AG04450 (cell line): Measurements from ENCODE around the gene DACH2. TPM values are rescaled to one million over a fixed set of nuclear protein-coding genes. Genes with fewer than 3 reads are reported as not detected.

Experiments
- CTCF ChIA-PET: fragments of 300-600, 350-600 bp; formaldehyde crosslinking; extraction: SDS; loops from one replicate; lab custom pipeline; 2022; ENCODE audit warnings: antibody characterized with exemption, inconsistent platforms; lab: Charles Lee
- POLR2A ChIA-PET: fragments of 350-600 bp; formaldehyde crosslinking; extraction: SDS; loops from one replicate; lab custom pipeline; 2021; ENCODE audit warnings: antibody characterized with exemption, inconsistent platforms; lab: Yijun Ruan, JAX
- DNase-seq: peaks from one replicate; pipeline ENCODE4 v3.0.0-alpha.2; 2011; ENCODE audit warnings: low read depth, low spot score
- H3K27ac ChIP-seq: one replicate; pipeline ENCODE4 v1.5.1; 2012; ENCODE audit warnings: low read depth, low read length, control low read depth
- H3K27me3 ChIP-seq: one replicate; pipeline ENCODE4 v1.6.0; 2012; ENCODE audit warnings: low read length; ENCODE audit not compliant: control insufficient read depth, insufficient read depth
- H3K4me3 ChIP-seq: 2 replicates; pipeline ENCODE4 v1.5.1; 2011; ENCODE audit warnings: mild to moderate bottlenecking, low read depth, low read length, control low read depth
- H3K9me3 ChIP-seq: 2 replicates; pipeline ENCODE4 v1.5.1; 2012; ENCODE audit warnings: low read length; ENCODE audit not compliant: control insufficient read depth, insufficient read depth
- CTCF ChIP-seq: IDR thresholded peaks from 2 replicates; pipeline ENCODE4 v1.5.1; 2011; ENCODE audit warnings: low read depth, low read length, control low read depth, inconsistent platforms
- polyA plus RNA-seq: library from polyadenylated mRNA; depleted of rRNA; stranded (reverse); fragments of >200 nt; gene quantifications from 2 replicates; pipeline ENCODE4 v1.2.3, GENCODE V29; 2011

DACH2 gene
- polyA plus RNA-seq, 1 experiment = 0.61 TPM

DNA sequence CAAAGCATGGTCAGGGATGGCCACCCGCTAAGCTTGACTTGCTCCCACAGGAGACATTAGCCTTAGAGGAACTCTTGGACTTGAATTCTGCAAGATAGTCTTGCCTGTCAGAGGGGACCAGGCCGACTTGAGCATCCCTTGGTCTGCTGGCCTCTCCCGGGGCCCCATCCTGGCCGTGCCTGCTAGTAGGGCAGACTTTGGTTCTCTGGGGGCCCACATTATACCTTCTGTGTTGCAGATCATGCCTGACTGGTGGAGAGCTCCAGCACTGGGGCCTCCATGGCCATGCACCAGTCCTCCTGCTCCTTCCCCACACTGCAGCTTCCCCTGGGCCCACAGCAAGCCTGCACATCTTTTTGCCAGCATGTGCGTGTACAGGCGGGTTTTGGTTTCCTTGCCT lies 46.5 kb downstream of the DACH2 start:
- no peak overlapping the region for H3K4me3 ChIP-seq
- POLR2A ChIA-PET = no interaction called here
- no peak for TF ChIP-seq CTCF
- CTCF ChIA-PET = no interaction called here
- no peaks in the 10 kb centered on the region for H3K9me3 ChIP-seq
- H3K27me3 ChIP-seq = no peaks in the 10 kb centered on the region
- H3K27ac ChIP-seq = no peak overlapping the region
- DNase-seq = no peak

DNA sequence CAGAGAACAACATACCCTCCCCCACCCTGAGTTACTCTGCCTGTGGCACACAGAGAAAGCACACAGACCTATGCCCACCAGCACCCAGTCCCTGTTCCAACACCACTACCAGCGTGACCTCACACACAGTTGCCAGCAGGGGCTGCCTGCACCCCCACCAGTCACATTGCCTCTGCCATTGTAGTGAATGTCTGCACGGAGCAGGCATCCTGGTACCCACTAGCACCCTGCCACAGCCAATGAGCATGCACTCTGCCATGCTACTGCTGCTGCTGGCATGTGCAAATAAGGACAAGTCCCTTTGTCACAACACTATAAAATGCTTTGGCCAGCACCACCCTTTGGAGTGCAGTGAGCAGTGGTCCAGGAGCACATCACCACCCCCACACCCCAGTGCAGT lies 47.1 kb downstream of the DACH2 start:
- H3K27ac ChIP-seq = no peak overlapping the region
- ChIA-PET POLR2A (no interaction called here), CTCF (no interaction called here)
- DNase-seq = no peak
- H3K4me3 ChIP-seq = no peak overlapping the region
- TF ChIP-seq CTCF = no peak
- no peaks in the 10 kb centered on the region for H3K27me3 ChIP-seq
- H3K9me3 ChIP-seq = no peaks in the 10 kb centered on the region

DNA sequence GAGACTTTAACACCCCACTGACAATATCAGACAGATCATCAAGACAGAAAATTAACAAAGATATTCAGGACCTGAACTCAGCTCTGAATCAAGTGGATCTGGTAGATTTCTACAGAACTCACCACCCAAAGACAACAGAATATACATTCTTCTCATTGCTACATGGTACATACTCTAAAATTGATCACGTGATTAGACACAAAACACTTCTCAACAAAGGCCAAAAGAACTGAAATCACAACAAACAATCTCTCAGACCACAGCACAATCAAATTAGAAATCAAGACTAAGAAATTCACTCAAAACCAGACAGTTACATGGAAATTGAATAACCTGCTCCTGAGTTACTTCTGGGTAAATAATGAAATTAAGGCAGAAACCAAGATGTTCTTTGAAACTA lies 49.6 kb downstream of the DACH2 start:
- no peak for TF ChIP-seq CTCF
- ChIA-PET CTCF (no interaction called here), POLR2A (no interaction called here)
- Histone ChIP-seq H3K9me3 (no peaks in the 10 kb centered on the region), H3K27ac (no peak overlapping the region), H3K4me3 (no peak overlapping the region), H3K27me3 (no peaks in the 10 kb centered on the region)
- no peak for DNase-seq

DNA sequence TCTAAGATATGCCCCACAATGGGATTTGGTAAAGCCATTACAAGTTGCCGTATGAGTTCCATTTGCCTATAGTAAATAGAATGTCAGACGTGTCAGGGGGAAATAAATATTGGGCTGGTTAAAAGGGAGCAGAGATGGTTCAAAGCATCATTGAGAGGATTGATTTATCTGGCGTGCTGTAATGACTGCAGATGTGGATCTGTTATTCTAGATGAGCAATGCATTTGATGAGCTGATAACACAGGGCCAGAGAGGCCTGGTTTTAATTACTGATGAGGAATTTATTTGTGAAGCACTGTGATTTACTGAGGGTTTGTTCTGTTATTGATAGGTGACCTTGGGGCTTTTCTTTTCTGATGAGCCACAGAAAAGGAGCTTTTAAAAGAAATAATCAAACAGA lies 62.5 kb downstream of the DACH2 start:
- ChIA-PET POLR2A (no interaction called here), CTCF (no interaction called here)
- no peaks in the 10 kb centered on the region for H3K27me3 ChIP-seq
- TF ChIP-seq CTCF = no peak
- DNase-seq = no peak
- no peak overlapping the region for H3K4me3 ChIP-seq
- H3K9me3 ChIP-seq = no peaks in the 10 kb centered on the region
- H3K27ac ChIP-seq = no peak overlapping the region

DNA sequence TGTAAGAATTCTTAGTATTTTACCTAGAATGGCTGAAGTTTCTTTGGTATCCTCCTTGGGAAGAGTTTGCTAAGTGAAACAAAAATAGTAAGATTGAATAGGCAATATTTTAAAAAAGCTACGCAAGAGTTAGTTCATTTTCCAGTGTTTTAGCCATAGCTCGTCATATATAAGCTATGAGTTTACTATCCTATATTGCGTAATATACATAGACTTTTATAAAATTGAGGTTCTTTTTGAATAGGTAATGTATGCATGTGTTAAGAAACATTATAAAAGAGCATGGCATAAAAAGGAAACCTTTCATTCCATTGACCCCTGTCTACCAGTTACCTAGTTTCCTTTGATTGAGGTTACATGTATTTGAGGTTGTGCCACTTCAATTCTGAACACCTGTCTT lies 67.0 kb downstream of the DACH2 start:
- DNase-seq = no peak
- Histone ChIP-seq H3K27ac (no peak overlapping the region), H3K27me3 (no peaks in the 10 kb centered on the region), H3K9me3 (no peaks in the 10 kb centered on the region), H3K4me3 (no peak overlapping the region)
- no peak for TF ChIP-seq CTCF
- POLR2A ChIA-PET = no interaction called here
- CTCF ChIA-PET = no interaction called here
